ENCODE measurements around the gene RGS3. TPM values are rescaled to one million over a fixed set of nuclear protein-coding genes. Genes with fewer than 3 reads are reported as not detected.

Gene RGS3
- total RNA-seq, 4 donors from 2014 or later, result 43.9 to 122 (median 72.7) TPM

DNA sequence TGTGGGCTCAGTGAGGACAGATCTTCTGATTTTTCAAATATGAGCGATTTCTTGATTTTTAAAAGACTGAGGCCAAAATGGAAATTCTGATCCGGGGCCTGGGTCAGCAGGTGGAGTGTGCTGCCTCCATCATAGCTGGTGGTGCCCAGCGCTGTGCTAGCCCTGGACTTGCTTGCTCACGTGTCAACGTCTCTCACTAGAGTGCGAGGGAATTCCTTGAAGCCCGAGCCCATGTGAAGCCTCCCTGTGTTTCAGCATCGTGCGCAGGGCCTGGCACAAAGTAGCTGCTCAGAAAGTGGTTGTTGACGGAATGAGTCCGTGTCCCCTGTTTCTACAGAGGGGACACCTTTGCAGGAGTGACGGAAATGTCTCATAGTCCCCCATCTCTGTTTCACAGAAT is 50.5 kb downstream of the RGS3 start:
- Histone ChIP-seq H3K36me3 (peaks cover 0 to 70% of the 10 kb centered on the region in 2 donors), H3K27me3 (no peaks in the 10 kb centered on the region), H3K4me1 (peaks cover 0 to 44% (median 4%) of the 10 kb centered on the region in 3 donors), H3K4me3 (no peak overlapping the region), H3K9me3 (no peaks in the 10 kb centered on the region), H3K27ac (no peak overlapping the region)
- TF ChIP-seq POLR2A (IDR thresholded peaks at IDR 0.05), result no peak
- TF ChIP-seq, protein P1, sequence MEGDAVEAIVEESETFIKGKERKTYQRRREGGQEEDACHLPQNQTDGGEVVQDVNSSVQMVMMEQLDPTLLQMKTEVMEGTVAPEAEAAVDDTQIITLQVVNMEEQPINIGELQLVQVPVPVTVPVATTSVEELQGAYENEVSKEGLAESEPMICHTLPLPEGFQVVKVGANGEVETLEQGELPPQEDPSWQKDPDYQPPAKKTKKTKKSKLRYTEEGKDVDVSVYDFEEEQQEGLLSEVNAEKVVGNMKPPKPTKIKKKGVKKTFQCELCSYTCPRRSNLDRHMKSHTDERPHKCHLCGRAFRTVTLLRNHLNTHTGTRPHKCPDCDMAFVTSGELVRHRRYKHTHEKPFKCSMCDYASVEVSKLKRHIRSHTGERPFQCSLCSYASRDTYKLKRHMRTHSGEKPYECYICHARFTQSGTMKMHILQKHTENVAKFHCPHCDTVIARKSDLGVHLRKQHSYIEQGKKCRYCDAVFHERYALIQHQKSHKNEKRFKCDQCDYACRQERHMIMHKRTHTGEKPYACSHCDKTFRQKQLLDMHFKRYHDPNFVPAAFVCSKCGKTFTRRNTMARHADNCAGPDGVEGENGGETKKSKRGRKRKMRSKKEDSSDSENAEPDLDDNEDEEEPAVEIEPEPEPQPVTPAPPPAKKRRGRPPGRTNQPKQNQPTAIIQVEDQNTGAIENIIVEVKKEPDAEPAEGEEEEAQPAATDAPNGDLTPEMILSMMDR (IDR thresholded peaks at IDR 0.05), result no peak
- WGBS, 2 donors (ENCODE audit: low coverage in 1 of 2), result 94 to 100% methylated on average over 3 of the region's 12 CpGs
- ATAC-seq, result no peak

DNA sequence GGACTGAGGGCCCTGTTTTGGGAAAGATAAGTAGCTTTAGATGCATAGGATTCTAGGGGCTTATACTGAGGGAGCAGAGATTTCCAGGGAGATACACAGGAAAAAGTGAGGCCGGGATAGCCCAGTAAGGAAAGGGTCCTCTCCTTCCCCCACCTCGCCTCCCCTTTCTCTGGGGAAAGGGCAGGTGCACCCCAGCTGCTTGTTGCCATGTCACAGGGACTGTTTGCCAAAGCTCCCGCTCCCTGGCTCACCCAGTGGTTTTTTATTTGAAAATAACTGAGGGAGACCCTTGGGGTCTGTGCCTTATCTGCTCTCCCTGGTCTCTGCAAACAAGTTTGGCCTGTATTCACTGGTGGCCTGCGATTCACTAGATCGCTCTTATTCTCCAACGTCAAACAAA is 51.2 kb downstream of the RGS3 start:
- no peak for ATAC-seq
- Histone ChIP-seq H3K36me3 (peaks cover 0 to 67% of the 10 kb centered on the region in 2 donors), H3K27me3 (no peaks in the 10 kb centered on the region), H3K9me3 (no peaks in the 10 kb centered on the region), H3K4me1 (peaks cover 0 to 44% (median 0%) of the 10 kb centered on the region in 3 donors), H3K4me3 (no peak overlapping the region), H3K27ac (no peak overlapping the region)
- 86 to 100% methylated on average over 2 to 5 of the region's 6 CpGs for whole genome bisulfite sequencing, 2 donors (ENCODE audit: low coverage in 1 of 2)
- TF ChIP-seq POLR2AphosphoS5 (IDR thresholded peaks at IDR 0.05), result no peak
- TF ChIP-seq, protein P1 (IDR thresholded peaks at IDR 0.05), result no peak
- no peak for TF ChIP-seq POLR2A (IDR thresholded peaks at IDR 0.05)
- TF ChIP-seq EP300 (IDR thresholded peaks at IDR 0.05), result no peak

GRCh38 chr9:113515862-113516261 is 52.3 kb downstream of the RGS3 start:
- WGBS, 2 donors (ENCODE audit: low coverage in 1 of 2), result 89 to 91% methylated on average over 3 to 4 of the region's 4 CpGs
- H3K4me1 ChIP-seq, result peaks cover 0 to 46% (median 0%) of the 10 kb centered on the region in 3 donors
- no peak for ATAC-seq
- H3K9me3 ChIP-seq, result no peaks in the 10 kb centered on the region
- H3K27ac ChIP-seq, result no peak overlapping the region
- H3K4me3 ChIP-seq, result no peak overlapping the region
- TF ChIP-seq POLR2AphosphoS5 (IDR thresholded peaks at IDR 0.05) (no peak), POLR2A (IDR thresholded peaks at IDR 0.05) (no peak), EP300 (IDR thresholded peaks at IDR 0.05) (no peak)
- TF ChIP-seq, protein P1 (IDR thresholded peaks at IDR 0.05), result no peak
- no peaks in the 10 kb centered on the region for H3K27me3 ChIP-seq
- H3K36me3 ChIP-seq, result peaks cover 0 to 67% of the 10 kb centered on the region in 2 donors

DNA sequence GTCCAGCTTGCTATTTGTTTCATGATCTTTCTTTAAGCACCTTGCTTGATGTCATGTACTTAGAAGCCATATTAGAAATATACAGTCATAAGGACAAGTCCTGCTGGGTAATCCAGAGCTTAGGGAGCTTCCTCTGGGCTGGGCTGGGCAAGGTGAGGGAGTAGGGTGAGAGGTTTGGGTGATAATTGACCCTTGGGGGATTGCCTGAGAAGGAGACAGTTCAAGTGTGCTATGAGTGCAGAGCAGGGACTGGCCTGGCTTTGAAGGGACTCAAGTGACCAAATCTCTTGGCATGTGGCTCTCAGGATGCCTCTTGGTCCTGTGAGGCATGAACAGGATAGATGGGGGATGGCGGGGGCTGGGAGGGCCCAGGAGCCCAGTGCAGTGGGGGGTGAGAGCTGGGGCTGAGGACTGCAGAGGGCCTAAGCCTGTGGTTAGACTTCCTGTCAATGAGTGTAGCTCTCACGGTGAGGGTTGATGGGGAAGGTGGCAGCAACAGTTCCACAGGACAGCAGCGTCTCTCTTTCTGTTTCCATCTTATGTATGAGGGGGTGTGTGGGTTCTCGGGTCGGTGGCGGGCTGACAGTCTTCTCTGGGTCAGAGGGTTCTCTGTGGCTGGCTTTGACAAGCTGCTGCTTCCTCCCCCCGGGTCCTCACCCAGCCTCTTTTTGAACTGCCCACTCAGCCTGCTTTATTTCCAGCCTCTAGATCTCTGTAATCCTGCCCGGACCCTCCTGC is 53.5 kb downstream of the RGS3 start:
- TF ChIP-seq POLR2AphosphoS5 (IDR thresholded peaks at IDR 0.05), result no peak
- TF ChIP-seq EP300 (IDR thresholded peaks at IDR 0.05), result no peak
- TF ChIP-seq POLR2A (IDR thresholded peaks at IDR 0.05), result no peak
- TF ChIP-seq, protein P1 (IDR thresholded peaks at IDR 0.05), result no peak
- H3K27ac ChIP-seq, result peak overlapping the region in 2 of 4 donors; percentile 11 to 29
- H3K4me1 ChIP-seq, result peaks cover 0 to 46% (median 0%) of the 10 kb centered on the region in 3 donors
- WGBS, 2 donors (ENCODE audit: low coverage in 1 of 2), result 53 to 57% methylated on average over 1 to 3 of the region's 8 CpGs
- H3K36me3 ChIP-seq, result peaks cover 0 to 67% of the 10 kb centered on the region in 2 donors
- no peaks in the 10 kb centered on the region for H3K27me3 ChIP-seq
- H3K4me3 ChIP-seq, result no peak overlapping the region
- no peak for ATAC-seq
- H3K9me3 ChIP-seq, result no peaks in the 10 kb centered on the region

Data from gastroesophageal sphincter (tissue), 4 donors.